Panc1 (cell line): Measurements from ENCODE around the gene SPATA18. TPM values are rescaled to one million over a fixed set of nuclear protein-coding genes. Genes with fewer than 3 reads are reported as not detected.

Experiments used
- ATAC-seq: fragments of 200-7000 bp; cut with Tn5 transposase; 2 replicates; pipeline ENCODE4 v1.9.1; 2020; ENCODE audit warnings: mild to moderate bottlenecking, moderate library complexity
- BruUV-seq: library from RNA; stranded (reverse); fragments of 400-500 nt; replicated peaks from 2 replicates; lab custom pipeline; 2021; lab: Mats Ljungman, UMichigan
- CTCF ChIA-PET: fragments of 300-600 bp; sonication (Branson Sonifier 250); formaldehyde crosslinking; loops from one replicate; lab custom pipeline; 2022; ENCODE audit warnings: antibody characterized with exemption; lab: Charles Lee
- POLR2A ChIA-PET: fragments of 300-600 bp; sonication (Branson Sonifier 250); formaldehyde crosslinking; loops from one replicate; lab custom pipeline; 2022; ENCODE audit warnings: antibody characterized with exemption; lab: Charles Lee
- DNase-seq: peaks from one replicate; pipeline ENCODE4 v3.0.0-alpha.2; 2010; ENCODE audit warnings: low read depth, low spot score
- H3K27ac ChIP-seq: 2 replicates; pipeline ENCODE4 v1.5.1; 2011; ENCODE audit warnings: mild to moderate bottlenecking, low read length, inconsistent platforms
- H3K27me3 ChIP-seq: fragments of 200-500 bp; sonication (Bioruptor generic); 2 replicates; pipeline ENCODE4 v1.6.0; 2014; ENCODE audit warnings: low read length, inconsistent platforms; ENCODE audit not compliant: control insufficient read depth, insufficient read depth
- H3K36me3 ChIP-seq: fragments of 200-500 bp; sonication (Bioruptor generic); 2 replicates; pipeline ENCODE4 v1.5.1; 2014; ENCODE audit warnings: inconsistent platforms, mild to moderate bottlenecking, low read length, moderate library complexity; ENCODE audit not compliant: control insufficient read depth, insufficient read depth
- H3K4me1 ChIP-seq: 2 replicates; pipeline ENCODE4 v1.5.1; 2011; ENCODE audit warnings: inconsistent platforms, mild to moderate bottlenecking, low read length, moderate library complexity; ENCODE audit not compliant: control insufficient read depth, insufficient read depth
- H3K4me3 ChIP-seq, 2 experiments: 2 replicates each; pipeline ENCODE4 v1.5.1; 2011 to 2012; ENCODE audit warnings: low read depth in 2 of 2, low read length in 2 of 2, mild to moderate bottlenecking in 2 of 2, inconsistent platforms in 1 of 2, moderate library complexity in 1 of 2
- H3K9me3 ChIP-seq: fragments of 200-500 bp; sonication (Bioruptor generic); 2 replicates; pipeline ENCODE4 v1.5.1; 2014; ENCODE audit warnings: low read depth, mild to moderate bottlenecking, inconsistent platforms, low read length, moderate library complexity; ENCODE audit not compliant: control insufficient read depth, insufficient read depth
- CTCF ChIP-seq: fragments of 450-650 bp; IDR thresholded peaks from 2 replicates; pipeline ENCODE4 v1.5.1; 2017; ENCODE audit warnings: mild to moderate bottlenecking
- POLR2AphosphoS5 ChIP-seq: IDR thresholded peaks from 2 replicates; pipeline ENCODE4 v1.6.1; 2012; ENCODE audit warnings: mild to moderate bottlenecking, low read depth, low read length, moderate library complexity
- REST ChIP-seq, 2 experiments: IDR thresholded peaks; 2 replicates each; pipeline ENCODE4 v1.6.1; 2011 to 2012; ENCODE audit warnings: low read depth in 2 of 2, control low read depth in 1 of 2, low read length in 1 of 2, mild to moderate bottlenecking in 1 of 2, moderate library complexity in 1 of 2; ENCODE audit not compliant: insufficient read depth in 1 of 2
- SIN3A ChIP-seq: IDR thresholded peaks from 2 replicates; pipeline ENCODE4 v1.6.1; 2012; ENCODE audit warnings: low read depth, mild to moderate bottlenecking, low read length, moderate library complexity, borderline replicate concordance; ENCODE audit not compliant: insufficient read depth
- TCF7L2 ChIP-seq: IDR thresholded peaks from 2 replicates; pipeline ENCODE4 v1.6.1; 2011; ENCODE audit warnings: mild to moderate bottlenecking, low read depth, low read length, inconsistent platforms
- in situ Hi-C: cut with HindIII; loops from 2 replicates; pipeline ENCODE4 v1.10.0; 2016; ENCODE audit warnings: low sequenced_read_pairs, low pct_unique_long_range_greater_than_20kb
- intact Hi-C: fragments of 100-400 bp; cut with micrococcal nuclease; formaldehyde crosslinking; loops from one replicate; pipeline ENCODE4 v1.10.0; 2022; ENCODE audit not compliant: unreplicated experiment
- total RNA-seq: library from RNA; stranded (reverse); gene quantifications from one replicate; pipeline ENCODE4 v1.2.1, GENCODE V29; 2021; ENCODE audit not compliant: unreplicated experiment

SPATA18 gene
- total RNA-seq, 1 experiment from 2014 or later = 0.39 TPM

GRCh38 chr4:52004414-52004813 lies 46.7 kb upstream of the SPATA18 start:
- in situ Hi-C loops = no loop called here

GRCh38 chr4:52005604-52006273 lies 45.4 kb upstream of the SPATA18 start:
- H3K4me1 ChIP-seq = no peaks in the 10 kb centered on the region
- ATAC-seq (no peak), DNase-seq (no peak)
- CTCF ChIA-PET = no interaction called here
- in situ Hi-C loops (no loop called here), intact Hi-C loops (no loop called here)
- H3K4me3 ChIP-seq = no peak overlapping the region
- no peak overlapping the region for H3K27ac ChIP-seq
- POLR2A ChIA-PET = no interaction called here
- H3K27me3 ChIP-seq = no peaks in the 10 kb centered on the region
- no TSS peak for BruUV-seq
- TF ChIP-seq REST (IDR thresholded peaks at IDR 0.05; ENCODE audit: insufficient read depth in 1 of 2, low read depth in 2 of 2, low read length in 1 of 2) (no peak), SIN3A (no peak), CTCF (no peak), TCF7L2 (no peak), POLR2AphosphoS5 (no peak)
- no peaks in the 10 kb centered on the region for H3K36me3 ChIP-seq
- no peaks in the 10 kb centered on the region for H3K9me3 ChIP-seq

More at GRCh38 chr4:52004414-52004813, 46.7 kb upstream of the SPATA18 start:
- ATAC-seq = no peak
- DNase-seq = no peak
- ChIA-PET POLR2A (no interaction called here), CTCF (no interaction called here)
- Histone ChIP-seq H3K27ac (no peak overlapping the region), H3K36me3 (no peaks in the 10 kb centered on the region), H3K4me1 (no peaks in the 10 kb centered on the region), H3K27me3 (no peaks in the 10 kb centered on the region), H3K9me3 (no peaks in the 10 kb centered on the region), H3K4me3 (no peak overlapping the region)
- intact Hi-C loops = no loop called here
- TF ChIP-seq CTCF (no peak), POLR2AphosphoS5 (no peak), REST (IDR thresholded peaks at IDR 0.05; ENCODE audit: insufficient read depth in 1 of 2, low read depth in 2 of 2, low read length in 1 of 2) (no peak), TCF7L2 (no peak), SIN3A (no peak)
- BruUV-seq = no TSS peak
